Superior temporal gyrus (tissue), 1 donor: Measurements from ENCODE around the gene SCRT2.
A peak's percentile ranks its signal among the peaks of the same experiment; 100 is the strongest.

Source experiments
- DNase-seq: peaks from one replicate; pipeline ENCODE4 v3.0.0-alpha.2; 2016; ENCODE audit errors: extremely low spot score

Gene SCRT2

GRCh38 chr20:634148-634925, 41.3 kb downstream of the SCRT2 start:
- peak; percentile 47 for DNase-seq

GRCh38 chr20:631101-631500, 44.5 kb downstream of the SCRT2 start:
- no peak for DNase-seq

- no peak for DNase-seq
Measured at GRCh38 chr20:626579-626978, 49.0 kb downstream of the SCRT2 start.

- no peak for DNase-seq
Measured at GRCh38 chr20:625360-625932, 50.2 kb downstream of the SCRT2 start.

DNA sequence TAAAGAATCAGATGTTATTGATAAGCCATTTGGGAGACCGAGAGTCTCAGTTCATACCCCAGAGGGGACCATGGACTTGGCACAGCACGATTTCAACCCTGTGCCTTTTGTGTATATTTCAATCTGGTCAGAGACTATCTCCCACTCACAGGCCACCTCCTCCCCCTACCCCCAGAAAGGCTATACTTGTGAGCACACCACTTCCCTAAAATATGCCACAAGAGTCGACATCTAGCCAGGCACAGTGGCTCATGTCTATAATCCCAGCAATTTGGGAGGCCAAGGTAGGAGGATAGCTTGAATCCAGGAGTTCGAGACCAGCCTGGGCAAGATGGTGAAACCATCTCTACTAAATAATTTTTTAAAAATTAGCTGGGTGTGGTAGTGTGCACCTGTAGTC, 51.9 kb downstream of the SCRT2 start:
- DNase-seq: no peak

DNA sequence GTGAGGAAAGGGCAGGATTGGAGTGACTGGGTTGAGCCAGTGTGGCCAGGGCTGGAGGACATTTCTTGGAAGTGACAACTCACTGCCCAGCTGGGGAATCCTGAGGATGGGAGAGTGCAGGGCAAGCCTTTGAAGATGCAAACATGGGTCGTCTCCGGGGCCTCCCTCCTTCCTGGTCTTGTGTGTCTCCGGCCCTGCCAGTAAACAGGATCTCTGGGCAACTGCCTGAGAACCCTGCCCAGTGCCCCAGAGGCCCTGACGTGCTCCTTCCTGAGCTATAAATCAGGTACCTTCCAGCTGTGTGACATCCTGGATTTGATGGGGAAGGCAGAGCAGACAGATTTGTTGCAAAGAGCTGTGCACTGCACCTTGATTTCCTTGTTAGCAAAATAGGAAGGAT, 52.6 kb downstream of the SCRT2 start:
- DNase-seq: no peak

DNA sequence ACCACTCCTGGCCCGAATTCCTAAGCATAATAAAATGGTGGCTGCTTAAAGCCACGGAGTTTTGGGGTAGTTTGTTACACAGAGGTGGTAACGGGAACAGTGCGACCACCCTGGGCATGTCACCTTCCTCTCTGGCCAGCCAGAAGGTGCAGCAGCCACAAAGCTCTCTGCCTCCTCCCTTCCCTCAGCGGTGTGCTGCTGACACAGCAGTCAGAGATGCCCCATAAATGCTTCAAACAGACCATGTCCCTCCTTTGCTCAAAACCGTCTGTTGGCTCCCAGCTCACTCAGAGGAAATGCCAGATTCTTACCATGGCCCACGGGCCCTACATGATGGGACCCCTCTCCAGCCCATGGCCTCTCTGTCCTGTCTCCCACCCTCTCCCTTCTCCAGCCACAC, 53.4 kb downstream of the SCRT2 start:
- no peak for DNase-seq

DNA sequence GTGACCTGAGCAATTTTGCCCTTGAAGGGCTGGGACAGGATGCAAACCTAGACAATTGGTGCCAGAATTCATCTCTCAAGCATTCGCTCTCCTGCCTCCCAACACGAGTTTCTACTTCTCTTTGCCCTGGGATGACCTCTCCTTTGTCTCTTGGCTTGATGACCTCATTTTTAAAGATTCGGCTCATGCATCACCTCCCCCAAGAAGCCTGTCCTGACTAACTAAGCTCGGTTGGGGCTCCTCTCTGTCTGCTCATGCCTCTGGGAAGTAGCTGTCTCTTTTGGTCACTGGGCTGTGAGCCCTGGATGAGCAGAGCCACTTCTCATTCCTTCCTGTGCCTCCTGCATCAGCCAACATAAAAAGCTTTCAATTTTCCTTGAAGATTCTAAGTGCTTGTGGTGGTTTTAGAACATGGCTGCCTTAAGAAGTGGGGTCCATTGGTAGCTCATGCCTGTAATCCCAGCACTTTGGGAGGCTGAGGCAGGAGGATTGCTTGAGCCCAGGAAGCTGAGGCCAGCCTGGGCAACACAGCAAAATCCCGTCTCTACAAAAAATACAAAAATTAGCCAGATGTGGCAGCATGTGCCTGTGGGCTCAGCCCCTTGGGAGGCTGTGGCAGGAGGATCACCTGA, 54.4 kb downstream of the SCRT2 start:
- no peak for DNase-seq

DNA sequence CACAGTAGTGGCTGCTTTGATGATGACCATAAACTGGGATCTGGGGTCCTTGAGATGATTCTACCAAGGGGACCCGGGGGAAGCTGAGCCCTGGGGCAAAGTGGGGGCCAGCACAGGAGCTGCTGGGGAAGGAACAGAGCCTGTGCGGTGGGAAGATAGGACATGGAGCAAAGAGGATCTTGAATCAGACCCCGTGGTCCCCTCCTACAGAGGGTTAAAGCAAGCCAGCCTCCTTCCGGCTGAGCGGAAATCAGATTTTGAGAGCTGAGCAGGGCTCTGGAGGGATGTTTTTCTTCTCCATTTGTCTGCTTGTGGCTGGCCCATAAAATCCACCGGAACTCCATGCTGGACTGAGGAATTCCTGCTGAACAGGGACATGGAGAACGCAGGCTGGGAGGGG, 55.4 kb downstream of the SCRT2 start:
- DNase-seq: no peak

DNA sequence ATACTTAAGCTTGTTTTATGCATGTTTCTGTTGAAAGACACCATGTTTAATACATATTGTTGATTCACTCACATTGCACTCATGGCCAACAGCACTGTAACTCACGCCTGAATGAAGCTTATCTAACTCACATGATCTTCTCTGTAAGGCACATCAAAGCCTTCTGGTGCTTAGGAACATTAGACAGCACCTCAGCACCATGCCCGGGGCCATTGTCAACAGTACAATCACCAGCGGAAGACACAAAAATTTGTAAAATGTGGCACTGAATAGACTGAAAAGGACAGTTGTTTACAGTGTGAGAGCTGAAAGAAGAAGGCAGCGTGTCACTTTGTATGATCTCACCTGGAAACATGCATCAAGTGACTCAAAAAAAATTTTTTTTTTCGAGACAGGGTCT, 56.6 kb downstream of the SCRT2 start:
- no peak for DNase-seq

DNA sequence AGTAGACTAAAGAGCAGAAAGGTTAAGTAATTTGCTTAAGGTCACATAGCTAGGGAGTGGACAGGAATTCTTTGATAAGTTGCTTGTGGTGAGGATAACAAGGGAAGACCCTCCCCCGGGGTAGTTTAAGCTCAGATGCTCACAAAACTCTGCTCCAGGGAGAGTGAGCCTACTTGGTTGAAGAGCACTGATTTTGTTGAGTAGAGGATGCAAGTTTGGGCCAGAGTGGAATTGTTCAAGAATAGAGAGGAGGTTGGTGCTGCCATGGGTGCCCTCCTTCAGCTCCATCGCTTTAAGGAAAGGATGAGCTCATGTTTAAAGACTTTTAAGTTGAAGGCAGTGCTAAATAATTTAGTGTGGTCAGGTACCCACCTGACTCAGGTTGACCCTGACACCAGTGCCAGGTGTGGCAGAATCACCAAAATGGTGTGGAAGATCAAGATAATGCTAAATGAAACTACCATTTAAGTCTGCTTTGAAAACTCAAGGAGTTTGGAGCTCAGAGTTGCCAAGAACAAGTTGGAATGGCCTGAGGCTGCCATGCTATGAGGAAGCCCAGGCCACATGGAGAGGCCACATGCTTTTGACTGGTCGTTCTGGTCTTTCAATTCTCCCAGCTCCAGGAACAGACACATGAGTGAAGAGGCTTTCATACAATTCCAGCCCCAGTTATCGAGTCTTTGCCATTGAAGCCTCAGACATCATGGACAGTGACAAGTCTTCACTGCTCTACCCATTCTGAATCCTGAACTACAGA, 57.5 kb downstream of the SCRT2 start:
- DNase-seq: no peak

DNA sequence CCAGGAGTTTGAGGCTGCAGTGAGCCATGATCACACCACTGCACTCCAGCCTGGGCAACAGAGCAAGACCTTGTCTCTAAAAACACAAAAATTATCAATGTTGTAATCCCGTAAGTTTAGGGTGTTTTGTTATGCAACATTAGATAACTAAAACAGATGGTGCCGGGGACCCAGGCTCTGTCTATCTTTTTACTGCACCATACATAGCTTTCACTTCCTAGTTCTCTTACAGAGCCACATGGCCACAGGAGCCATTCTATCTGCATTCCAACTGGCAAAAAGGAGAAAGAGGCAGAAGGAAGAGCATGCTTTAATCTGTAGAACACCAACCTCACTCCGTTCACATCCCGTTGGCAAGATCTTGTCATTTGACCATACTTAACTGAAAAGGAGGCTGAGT, 60.1 kb downstream of the SCRT2 start:
- no peak for DNase-seq

GRCh38 chr20:611843-612185, 63.8 kb downstream of the SCRT2 start:
- no peak for DNase-seq
